HG02798 (cell line): ENCODE results near the gene CCDC154.

Source experiments
- ATAC-seq: cut with Tn5 transposase; IDR thresholded peaks from one replicate; pipeline ENCODE4 v1.9.1; 2021; ENCODE audit warnings: mild to moderate bottlenecking; ENCODE audit not compliant: unreplicated experiment, poor library complexity

Gene CCDC154

GRCh38 chr16:1438229-1439057, 5.9 kb downstream of the CCDC154 start:
- ATAC-seq, result no peak

- no peak for ATAC-seq
These were observed 6.8 kb downstream of the CCDC154 start for GRCh38 chr16:1437606-1438005.

- ATAC-seq, result no peak
These were observed 7.5 kb downstream of the CCDC154 start for GRCh38 chr16:1436731-1437355.

GRCh38 chr16:1435921-1436697, 8.2 kb downstream of the CCDC154 start:
- no peak for ATAC-seq

GRCh38 chr16:1434644-1435592, 9.4 kb downstream of the CCDC154 start:
- no peak for ATAC-seq

- no peak for ATAC-seq
These were observed 10.6 kb downstream of the CCDC154 start for GRCh38 chr16:1433756-1434155.

- ATAC-seq, result no peak
These were observed 11.1 kb downstream of the CCDC154 start for GRCh38 chr16:1433263-1433560.

GRCh38 chr16:1432388-1433262, 11.7 kb downstream of the CCDC154 start:
- no peak for ATAC-seq

GRCh38 chr16:1431497-1432270, 12.7 kb downstream of the CCDC154 start:
- no peak for ATAC-seq

GRCh38 chr16:1430759-1431496, 13.4 kb downstream of the CCDC154 start, which contains the start of gene PERCC1:
Gene PERCC1 (plus strand): TSS chr16:1431078. CDS start chr16:1432594, 1,516 bp downstream.
- ATAC-seq, result no peak

GRCh38 chr16:1430214-1430758, 14.1 kb downstream of the CCDC154 start:
- ATAC-seq, result no peak

GRCh38 chr16:1429631-1430030, 14.7 kb downstream of the CCDC154 start:
- no peak for ATAC-seq

GRCh38 chr16:1429012-1429411, 15.3 kb downstream of the CCDC154 start:
- no peak for ATAC-seq

GRCh38 chr16:1428511-1428910, 15.8 kb downstream of the CCDC154 start:
- no peak for ATAC-seq

GRCh38 chr16:1427473-1428461, 16.6 kb downstream of the CCDC154 start:
- ATAC-seq, result no peak

GRCh38 chr16:1426734-1427471, 17.5 kb downstream of the CCDC154 start:
- ATAC-seq, result no peak
